ENCODE results near the gene UBA3. TPM values are rescaled to one million over a fixed set of nuclear protein-coding genes. Genes with fewer than 3 reads are reported as not detected.

UBA3 gene
- total RNA-seq, 1 donor from 2014 or later = 46.6 TPM

GRCh38 chr3:69048990-69049389, 31.2 kb downstream of the UBA3 start:
- H3K27me3 ChIP-seq (ENCODE audit: control insufficient read depth, insufficient read depth, low read length) = no peaks in the 10 kb centered on the region
- FAIRE-seq = no peak
- H3K4me3 ChIP-seq (ENCODE audit: low read depth, low read length) = no peak overlapping the region
- TF ChIP-seq CTCF (IDR thresholded peaks at IDR 0.05; ENCODE audit: insufficient read depth, low read length, severe bottlenecking) = no peak
- no peak for DNase-seq (ENCODE audit: low read depth)
- peaks cover 9% of the 10 kb centered on the region for H3K36me3 ChIP-seq (ENCODE audit: control insufficient read depth, insufficient read depth, low read length)

GRCh38 chr3:69044608-69045007, 35.6 kb downstream of the UBA3 start:
- H3K4me3 ChIP-seq (ENCODE audit: low read depth, low read length) = no peak overlapping the region
- H3K27me3 ChIP-seq (ENCODE audit: control insufficient read depth, insufficient read depth, low read length) = no peaks in the 10 kb centered on the region
- peaks cover 14% of the 10 kb centered on the region for H3K36me3 ChIP-seq (ENCODE audit: control insufficient read depth, insufficient read depth, low read length)
- no peak for TF ChIP-seq CTCF (IDR thresholded peaks at IDR 0.05; ENCODE audit: insufficient read depth, low read length, severe bottlenecking)
- no peak for FAIRE-seq
- DNase-seq (ENCODE audit: low read depth) = no peak

DNA sequence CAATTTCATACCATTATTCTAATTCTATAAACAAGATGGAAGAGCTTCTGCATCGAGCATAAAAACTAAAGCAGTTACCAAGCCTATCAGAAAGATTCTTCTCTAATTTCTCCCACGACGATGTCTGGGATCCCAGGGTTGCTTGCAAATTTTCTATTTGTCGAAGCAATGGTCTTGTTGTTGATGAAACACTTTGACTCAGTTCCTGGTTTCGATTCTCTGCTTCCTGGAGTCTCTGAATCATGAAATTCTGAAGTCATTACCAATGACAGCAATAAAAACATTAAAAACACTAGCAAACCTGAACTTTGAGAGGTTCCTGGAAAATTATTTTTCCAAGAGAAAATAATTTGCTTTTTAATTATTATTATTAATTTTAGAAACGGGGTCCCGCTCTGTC, 46.7 kb downstream of the UBA3 start:
- H3K27me3 ChIP-seq (ENCODE audit: control insufficient read depth, insufficient read depth, low read length) = no peaks in the 10 kb centered on the region
- peak; percentile 34 for DNase-seq (ENCODE audit: low read depth)
- H3K4me3 ChIP-seq (ENCODE audit: low read depth, low read length) = no peak overlapping the region
- H3K36me3 ChIP-seq (ENCODE audit: control insufficient read depth, insufficient read depth, low read length) = peaks cover 7% of the 10 kb centered on the region
- no peak for TF ChIP-seq CTCF (IDR thresholded peaks at IDR 0.05; ENCODE audit: insufficient read depth, low read length, severe bottlenecking)
- no peak for FAIRE-seq

DNA sequence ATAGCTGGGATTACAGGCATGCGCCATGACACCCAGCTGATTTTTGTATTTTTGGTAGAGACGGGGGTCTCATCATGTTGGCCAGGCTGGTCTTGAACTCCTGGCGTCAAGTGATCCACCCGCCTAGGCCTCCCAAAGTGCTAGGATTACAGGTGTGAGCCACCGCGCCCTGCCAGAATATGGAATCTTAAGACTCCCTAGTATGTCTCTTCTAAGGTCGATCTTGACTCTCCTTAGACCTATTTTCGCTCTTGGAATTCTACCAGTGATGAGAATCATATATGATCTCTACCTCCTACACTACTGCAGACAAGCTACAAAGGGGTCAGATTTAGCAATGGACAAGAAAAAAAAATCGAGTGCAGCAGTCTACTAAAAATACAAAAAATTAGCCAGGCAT, 47.4 kb downstream of the UBA3 start:
- H3K27me3 ChIP-seq (ENCODE audit: control insufficient read depth, insufficient read depth, low read length) = no peaks in the 10 kb centered on the region
- DNase-seq (ENCODE audit: low read depth) (no peak), FAIRE-seq (no peak)
- peaks cover 7% of the 10 kb centered on the region for H3K36me3 ChIP-seq (ENCODE audit: control insufficient read depth, insufficient read depth, low read length)
- TF ChIP-seq CTCF (IDR thresholded peaks at IDR 0.05; ENCODE audit: insufficient read depth, low read length, severe bottlenecking) = no peak
- H3K4me3 ChIP-seq (ENCODE audit: low read depth, low read length) = no peak overlapping the region

DNA sequence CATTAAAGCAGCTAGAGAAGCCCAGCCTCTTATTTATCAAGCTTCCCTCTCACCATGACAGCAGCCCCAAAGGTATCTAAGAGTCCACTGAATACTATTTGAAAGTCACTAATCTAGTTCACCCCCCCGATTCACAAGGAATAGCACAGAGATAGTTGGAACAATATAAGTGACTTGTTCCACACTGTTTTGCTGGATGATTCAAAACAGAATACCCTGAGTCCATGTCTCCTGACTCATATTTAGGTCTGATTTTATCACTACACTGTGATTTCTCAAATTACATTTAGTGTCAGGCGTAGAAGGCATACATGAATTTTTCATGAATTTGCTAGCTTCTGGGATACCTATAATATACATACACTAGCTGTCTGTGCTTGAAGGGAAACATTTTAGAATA, 48.0 kb downstream of the UBA3 start:
- DNase-seq (ENCODE audit: low read depth) (no peak), FAIRE-seq (no peak)
- Histone ChIP-seq H3K36me3 (ENCODE audit: control insufficient read depth, insufficient read depth, low read length) (peaks cover 7% of the 10 kb centered on the region), H3K4me3 (ENCODE audit: low read depth, low read length) (no peak overlapping the region), H3K27me3 (ENCODE audit: control insufficient read depth, insufficient read depth, low read length) (no peaks in the 10 kb centered on the region)
- no peak for TF ChIP-seq CTCF (IDR thresholded peaks at IDR 0.05; ENCODE audit: insufficient read depth, low read length, severe bottlenecking)

DNA sequence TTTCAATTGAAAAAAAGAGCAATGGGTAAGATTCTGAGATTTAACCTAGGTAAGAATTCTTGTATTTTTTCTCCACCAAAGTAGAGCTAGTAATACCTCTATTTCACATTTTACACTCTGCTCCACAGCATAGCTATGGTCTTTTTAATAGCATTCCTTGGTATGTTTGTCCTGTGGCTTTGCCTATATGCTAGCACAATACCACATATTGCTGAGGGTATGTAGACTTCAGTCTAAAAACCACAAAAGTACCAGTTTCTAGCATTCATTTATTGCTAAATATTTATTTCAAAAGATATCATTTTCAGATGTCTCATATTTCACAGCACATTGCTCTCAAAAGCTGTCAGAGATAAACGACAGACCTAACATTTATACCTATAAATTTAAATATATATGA, 48.5 kb downstream of the UBA3 start:
- FAIRE-seq = no peak
- Histone ChIP-seq H3K4me3 (ENCODE audit: low read depth, low read length) (no peak overlapping the region), H3K36me3 (ENCODE audit: control insufficient read depth, insufficient read depth, low read length) (peaks cover 7% of the 10 kb centered on the region), H3K27me3 (ENCODE audit: control insufficient read depth, insufficient read depth, low read length) (no peaks in the 10 kb centered on the region)
- no peak for TF ChIP-seq CTCF (IDR thresholded peaks at IDR 0.05; ENCODE audit: insufficient read depth, low read length, severe bottlenecking)
- DNase-seq (ENCODE audit: low read depth) = no peak
